ENCODE data around the gene RAC3. TPM values are rescaled to one million over a fixed set of nuclear protein-coding genes. Genes with fewer than 3 reads are reported as not detected.

The RAC3 gene
- total and polyA plus RNA-seq, 2 of the 8 experiments (the other 6 are each of a cell fraction or from before 2014, with no cell fraction given), result 177 to 299 TPM

GRCh38 chr17:82082456-82082855 is 51.0 kb downstream of the RAC3 start:
- Histone ChIP-seq H3K4me3 (ENCODE audit: extremely low read depth in 1 of 4, insufficient read depth in 2 of 4, low read depth in 3 of 4, low read length in 4 of 4) (no peak overlapping the region), H3K4me2 (ENCODE audit: insufficient read depth in 1 of 2, low read depth in 2 of 2, low read length in 2 of 2) (no peak overlapping the region), H3K9ac (replicated peaks in 1 of 4; ENCODE audit: extremely low read depth in 1 of 4, low read depth in 3 of 4, low read length in 3 of 4) (no peak overlapping the region), H2AK5ac (ENCODE audit: low read depth, low read length) (no peak overlapping the region), H4K20me1 (replicated peaks in 1 of 2; ENCODE audit: control insufficient read depth in 1 of 2, insufficient read depth in 2 of 2, low read length in 2 of 2) (peaks cover 30 to 65% of the 10 kb centered on the region in 2 experiments), H3K79me1 (ENCODE audit: low read depth, low read length) (peaks cover 7% of the 10 kb centered on the region), H2BK120ac (replicated peaks; ENCODE audit: low read depth, low read length) (no peak overlapping the region), H3K9me3 (ENCODE audit: insufficient read depth in 2 of 2, low read depth in 1 of 2, low read length in 1 of 2) (no peaks in the 10 kb centered on the region), H2BK15ac (ENCODE audit: low read length) (no peak overlapping the region), H3K27ac (ENCODE audit: low read depth, low read length) (no peak overlapping the region), H2BK20ac (ENCODE audit: low read length) (no peak overlapping the region), H3K56ac (replicated peaks; ENCODE audit: insufficient read length, low read depth, low read length) (no peak overlapping the region), H4K5ac (ENCODE audit: insufficient read length, low read depth, low read length) (no peak overlapping the region), H3K23ac (ENCODE audit: insufficient read length) (no peak overlapping the region), H4K91ac (replicated peaks; ENCODE audit: insufficient read length, low read length) (no peak overlapping the region), H3K4ac (replicated peaks; ENCODE audit: insufficient read length, low read depth, low read length) (no peak overlapping the region), H3K23me2 (ENCODE audit: low read depth, low read length) (no peaks in the 10 kb centered on the region), H3K18ac (ENCODE audit: extremely low read depth, low read length) (no peak overlapping the region), H3K4me1 (replicated peaks in 1 of 4; ENCODE audit: control insufficient read depth in 3 of 4, insufficient read depth in 4 of 4, low read length in 3 of 4) (no peaks in the 10 kb centered on the region), H2BK5ac (ENCODE audit: low read depth, low read length) (no peak overlapping the region), H2BK12ac (ENCODE audit: low read depth, low read length) (no peak overlapping the region), H2AFZ (ENCODE audit: low read length) (no peak overlapping the region), H3K14ac (ENCODE audit: insufficient read length) (no peak overlapping the region), H3K27me3 (replicated peaks in 1 of 4; ENCODE audit: control insufficient read depth in 3 of 4, extremely low read depth in 1 of 4, insufficient read depth in 3 of 4, low read length in 3 of 4) (no peaks in the 10 kb centered on the region), H3K36me3 (ENCODE audit: control insufficient read depth in 2 of 4, insufficient read depth in 4 of 4, low read length in 3 of 4) (peaks cover 63 to 96% (median 81%) of the 10 kb centered on the region in 4 experiments), H3K79me2 (ENCODE audit: control insufficient read depth in 1 of 2, insufficient read depth in 2 of 2, low read length in 2 of 2) (no peaks in the 10 kb centered on the region), H4K8ac (ENCODE audit: extremely low read depth, insufficient read depth, low read length) (no peak overlapping the region)
- ChIA-PET CTCF (ENCODE audit: partially characterized antibody) (interaction anchor here (1.0 to 2.9 kb wide), 4 partner anchors 52 to 74 kb away, joined by 3 to 13 read pairs (median 6); no protein-coding TSS in a partner anchor), POLR2A (ENCODE audit: partially characterized antibody) (interaction anchor here (0.8 to 12.5 kb wide), 9 partner anchors 7 to 52 kb away, joined by 3 to 105 read pairs (median 6); partner anchors contain the start of gene FASN)
- DNase-seq (ENCODE audit: low read depth in 1 of 2, low spot score in 2 of 2) (no peak), FAIRE-seq (no peak)
- no peak for TF ChIP-seq KDM4A (IDR thresholded peaks at IDR 0.05; ENCODE audit: low read depth, low read length, severe bottlenecking)
- no peak for TF ChIP-seq RFX5 (IDR thresholded peaks at IDR 0.05; ENCODE audit: borderline replicate concordance, low read depth, low read length)
- no peak for TF ChIP-seq TEAD4 (IDR thresholded peaks at IDR 0.05; ENCODE audit: low read depth, low read length)
- TF ChIP-seq POLR2AphosphoS5 (IDR thresholded peaks at IDR 0.05; ENCODE audit: low read depth, low read length), result no peak
- TF ChIP-seq NRF1 (IDR thresholded peaks at IDR 0.05; ENCODE audit: low read depth, low read length), result no peak
- WGBS, 2 experiments (ENCODE audit: extremely low coverage in 1 of 2, insufficient coverage in 1 of 2, insufficient read length in 1 of 2, insufficient replicate concordance in 2 of 2, low coverage in 1 of 2, low lambda C conversion rate in 2 of 2, missing lambda C conversion rate in 1 of 2), result 88% methylated on average over 15 of the region's 19 CpGs; no CpG with 5 or more reads in 1 of the 2 experiments

Measured in H1 (cell line).